Measurements from ENCODE around the gene MSL1.
A peak's percentile ranks its signal among the peaks of the same experiment; 100 is the strongest.

MSL1 gene

DNA sequence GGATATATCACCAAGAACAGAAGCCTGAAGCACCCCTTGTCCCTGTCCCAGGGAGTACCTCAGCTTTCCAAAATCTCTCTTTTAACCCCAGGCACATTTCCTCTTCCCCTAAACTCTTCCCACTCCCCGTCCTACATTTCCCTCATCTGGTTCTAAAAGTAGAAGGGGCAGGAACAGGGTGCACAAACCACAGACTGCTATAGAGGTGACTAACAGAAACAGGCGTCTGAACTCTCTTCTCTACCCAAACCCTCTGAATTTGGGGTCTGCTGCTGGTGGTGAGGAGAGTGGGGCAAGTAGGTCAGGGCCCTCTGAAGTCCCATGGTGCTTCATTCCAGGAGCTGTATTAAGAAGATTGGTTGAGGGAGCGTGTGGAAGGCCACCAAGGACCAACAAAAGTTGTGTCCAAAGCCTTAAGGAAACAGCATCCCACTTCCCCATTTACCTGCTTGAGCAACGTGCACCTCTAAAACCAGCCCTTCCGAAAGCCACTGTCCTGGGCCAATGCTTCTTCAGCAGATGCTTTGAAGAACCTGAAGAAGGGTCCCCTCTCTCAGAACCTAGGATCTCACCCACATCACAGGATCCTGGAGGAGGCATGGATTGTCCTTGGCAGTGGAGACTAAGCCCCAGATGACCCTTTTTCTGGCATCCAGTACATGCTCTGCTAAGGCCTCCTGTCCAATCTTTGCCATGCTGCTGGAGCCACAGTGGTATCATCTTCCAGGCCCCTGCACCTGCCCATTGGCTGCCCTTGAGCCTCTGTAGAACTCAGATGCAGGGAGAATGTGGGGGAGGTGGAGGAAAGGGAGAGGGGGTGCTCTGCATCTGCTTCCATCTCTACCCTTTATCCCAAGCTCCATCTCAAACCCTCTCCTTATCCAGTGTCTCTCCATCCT, 15.7 kb upstream of the MSL1 start:
- DNase-seq: no peak

DNA sequence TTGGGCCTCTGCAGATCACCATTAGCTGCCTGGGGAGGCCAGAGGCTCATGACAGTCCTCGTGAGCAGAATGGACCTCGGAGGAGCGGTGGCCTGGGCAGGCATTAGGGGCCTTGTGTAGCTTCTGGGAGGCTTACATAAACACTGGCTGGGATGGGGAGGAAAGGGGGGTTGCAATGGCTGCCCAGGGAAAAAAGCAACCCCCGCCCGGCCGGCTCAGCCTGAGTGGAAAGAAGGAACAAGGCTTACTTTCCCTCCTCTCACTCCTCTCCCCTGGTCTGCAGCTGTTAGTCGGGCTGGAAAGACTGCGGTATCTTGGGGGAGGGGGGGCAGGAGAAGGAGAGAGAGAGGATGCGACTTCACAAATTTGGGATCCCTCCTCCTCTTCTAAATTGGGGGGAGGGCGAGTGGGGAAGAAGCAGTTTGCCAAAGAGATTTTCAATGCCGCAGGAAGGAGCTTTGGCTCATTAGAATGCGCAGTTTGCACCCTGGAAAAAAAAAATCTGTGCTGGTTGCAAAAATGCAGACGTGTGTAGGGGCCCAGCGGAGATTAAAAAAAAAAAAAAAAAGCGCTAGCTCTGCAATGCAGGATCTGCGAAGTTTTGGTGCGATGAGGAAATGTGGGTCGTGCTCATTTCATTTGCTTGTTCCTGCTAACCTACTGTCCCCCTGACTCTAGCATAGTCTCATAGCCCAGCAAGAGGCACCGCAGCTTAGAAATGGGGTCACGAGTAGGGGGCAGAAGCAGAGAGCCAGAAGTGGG, 14.8 kb upstream of the MSL1 start:
- no peak for DNase-seq

DNA sequence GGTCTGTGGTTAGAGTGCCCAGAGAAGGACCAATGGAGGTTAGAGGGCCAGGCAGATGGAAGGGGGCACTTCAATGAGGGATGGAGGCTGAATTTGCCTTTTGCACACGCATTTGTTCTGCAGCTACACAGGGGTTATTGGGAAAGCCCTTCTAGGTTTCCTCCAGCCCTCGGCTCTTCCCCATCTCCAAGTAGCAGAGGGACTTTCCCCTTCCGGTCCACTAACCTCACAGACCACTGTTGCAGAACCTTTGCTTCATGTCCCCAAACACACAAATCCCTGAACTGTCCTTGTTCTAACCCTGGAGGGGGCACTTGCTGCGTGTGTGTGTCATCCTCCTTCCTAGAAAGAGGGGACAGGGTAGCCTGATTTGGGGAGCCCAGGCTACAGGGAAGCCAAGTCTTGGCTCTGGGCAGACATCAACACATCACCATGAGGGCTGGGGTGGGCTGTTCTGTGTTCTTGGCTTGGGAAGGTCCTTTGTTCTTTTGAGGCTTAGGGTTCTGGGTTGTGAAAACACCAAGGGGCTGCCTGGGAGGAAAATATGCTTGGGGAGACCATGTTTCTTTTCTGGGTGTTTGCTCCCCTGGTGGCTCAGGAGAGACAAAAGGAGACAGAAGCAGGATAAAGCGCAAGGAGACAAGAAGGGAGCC, 14.1 kb upstream of the MSL1 start:
- DNase-seq: no peak

DNA sequence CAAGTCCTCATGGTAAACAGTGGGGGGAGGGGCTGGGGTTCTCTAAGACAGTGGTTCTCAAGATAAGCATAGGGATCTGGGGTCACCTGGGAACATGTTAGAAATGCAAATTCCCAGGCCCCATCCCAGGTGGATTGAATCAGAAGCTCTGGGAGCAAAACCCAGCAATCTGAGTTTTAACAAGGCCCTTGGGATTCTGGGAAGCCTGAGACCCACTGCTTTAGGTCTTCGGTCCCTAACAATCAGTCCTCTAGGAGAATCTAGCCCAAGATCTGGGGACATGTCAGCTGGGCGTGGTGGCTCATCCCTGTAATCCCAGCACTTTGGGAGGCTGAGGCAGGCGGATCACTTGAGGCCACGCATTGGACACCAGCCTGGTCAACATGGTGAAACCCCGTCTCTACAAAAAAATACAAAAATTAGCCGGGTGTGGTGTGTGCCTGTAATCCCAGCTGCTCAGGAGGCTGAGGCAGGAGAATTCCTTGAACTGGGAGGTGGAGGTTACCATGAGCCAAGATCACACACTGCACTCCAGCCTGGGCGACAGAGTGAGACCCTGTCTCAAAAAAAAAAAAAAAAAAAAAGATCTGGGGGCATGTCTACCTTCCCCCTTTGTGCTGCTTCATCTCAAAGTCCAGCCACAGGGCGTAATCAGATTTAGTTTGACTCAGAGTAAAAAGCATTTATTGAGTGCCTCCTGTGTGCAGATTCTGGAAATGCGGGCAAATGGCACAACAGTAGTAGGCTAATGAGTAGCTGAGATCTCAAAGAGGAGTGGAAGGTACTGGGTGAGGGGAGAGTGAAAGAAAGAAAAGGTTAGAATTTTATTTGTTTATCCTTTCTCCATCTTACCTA, 12.6 kb upstream of the MSL1 start:
- no peak for DNase-seq

DNA sequence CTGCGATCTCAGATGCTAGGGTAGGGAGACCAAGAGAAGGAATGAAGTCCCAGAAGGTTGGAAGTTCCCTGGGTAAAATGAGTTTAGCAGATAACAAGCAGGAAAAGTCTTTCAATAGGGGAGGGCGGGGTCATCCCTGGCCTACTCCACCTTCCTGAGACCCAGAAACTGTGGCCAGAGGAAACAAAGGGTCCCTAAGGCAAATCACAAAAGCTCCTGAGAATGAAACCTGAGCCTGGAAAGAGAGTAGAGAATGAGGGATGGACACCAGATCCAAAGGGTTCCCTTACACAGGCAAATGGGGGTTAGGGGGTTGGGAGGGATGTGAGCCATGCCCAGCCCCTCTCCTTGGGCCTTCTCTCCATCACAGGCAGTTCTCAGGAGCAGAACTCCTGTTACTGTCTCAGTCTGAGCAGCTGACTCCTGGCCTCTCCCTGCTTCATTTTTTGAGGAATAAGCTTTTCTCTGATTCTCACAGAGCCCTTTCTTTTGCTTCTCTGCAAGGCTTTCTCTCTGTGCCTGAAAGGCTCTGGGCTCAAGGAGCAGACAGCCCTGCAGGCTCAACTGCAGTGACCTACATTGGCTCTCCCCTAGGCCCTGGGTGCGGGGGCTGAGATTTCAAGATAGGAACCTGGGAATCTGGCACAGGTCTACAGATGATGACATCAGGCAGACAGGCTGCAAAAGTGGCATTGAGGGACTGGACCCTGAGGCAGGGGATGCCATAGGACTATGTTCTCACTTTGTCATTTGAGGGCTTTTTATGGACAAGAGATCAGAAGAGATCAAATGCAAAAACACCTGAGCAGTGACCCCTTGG, 11.5 kb upstream of the MSL1 start:
- DNase-seq: no peak

DNA sequence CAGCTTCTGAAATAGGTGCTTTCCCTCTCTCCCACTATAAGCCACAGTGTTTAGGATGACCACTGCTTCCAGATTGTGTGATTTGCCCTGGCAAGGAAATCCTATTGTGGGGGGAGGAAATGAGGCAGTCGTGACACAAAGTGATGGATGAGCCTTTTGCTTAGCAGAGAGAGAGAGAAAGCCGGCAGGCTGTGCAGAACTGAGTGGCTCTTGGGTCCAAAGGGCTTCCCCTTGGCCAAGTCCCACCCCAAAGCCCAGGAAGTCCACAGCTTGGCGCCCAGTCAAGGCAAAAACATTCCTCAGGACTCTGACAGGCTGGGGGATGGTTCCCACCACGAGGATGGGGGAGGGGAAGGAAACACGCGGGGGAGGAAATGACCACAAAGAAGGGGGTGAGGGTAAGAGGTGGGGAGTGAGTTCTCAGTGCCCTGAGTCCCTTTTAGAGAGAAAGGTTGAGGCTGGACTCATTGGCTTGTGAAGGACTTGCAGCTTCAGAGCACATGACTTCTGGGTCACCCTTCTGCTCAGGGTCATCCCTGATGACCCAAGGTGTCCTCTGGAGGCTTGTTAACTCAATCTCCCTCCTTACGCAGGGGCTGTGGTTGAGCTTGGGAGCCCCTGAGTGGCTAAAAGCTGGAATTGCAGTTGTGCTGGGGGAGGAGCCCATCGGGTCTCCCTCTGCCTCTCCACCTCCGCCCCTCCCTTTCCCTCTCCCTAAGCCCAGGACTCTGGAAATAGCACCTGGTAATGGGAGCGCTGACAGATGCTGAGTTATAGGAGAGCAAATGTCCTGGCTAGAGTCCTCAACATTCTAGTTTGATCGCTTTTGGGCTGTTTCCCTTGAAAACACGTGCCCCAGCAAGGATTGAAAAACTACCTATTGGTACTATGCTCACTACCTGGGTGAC, 10.3 kb upstream of the MSL1 start:
- peak; percentile 85 to 96 (median 91) for DNase-seq

DNA sequence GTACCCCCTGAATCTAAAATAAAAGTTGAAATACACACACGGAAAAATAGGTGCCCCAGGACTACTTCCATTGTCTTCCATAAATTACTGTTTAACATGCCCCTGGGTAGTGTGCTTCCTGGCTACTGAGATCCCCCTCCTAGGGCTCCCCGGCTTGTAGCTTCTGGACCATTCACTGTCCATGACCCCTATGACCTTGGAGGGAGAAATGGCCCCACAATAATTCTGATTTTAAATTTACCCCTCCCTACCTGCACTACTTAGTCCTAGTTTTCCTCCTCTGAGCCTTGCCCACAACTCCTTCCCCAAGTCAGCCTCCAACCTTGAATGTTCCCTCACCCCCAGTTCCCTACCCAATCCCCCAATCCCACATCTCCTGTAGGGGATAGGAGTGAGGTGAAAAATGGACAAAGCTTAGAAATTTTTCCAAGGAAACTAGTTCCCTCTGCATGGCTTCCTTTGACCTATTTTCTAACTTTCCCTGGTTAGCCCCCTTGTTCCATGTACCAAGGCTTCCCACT, 9.5 kb upstream of the MSL1 start:
- no peak for DNase-seq

DNA sequence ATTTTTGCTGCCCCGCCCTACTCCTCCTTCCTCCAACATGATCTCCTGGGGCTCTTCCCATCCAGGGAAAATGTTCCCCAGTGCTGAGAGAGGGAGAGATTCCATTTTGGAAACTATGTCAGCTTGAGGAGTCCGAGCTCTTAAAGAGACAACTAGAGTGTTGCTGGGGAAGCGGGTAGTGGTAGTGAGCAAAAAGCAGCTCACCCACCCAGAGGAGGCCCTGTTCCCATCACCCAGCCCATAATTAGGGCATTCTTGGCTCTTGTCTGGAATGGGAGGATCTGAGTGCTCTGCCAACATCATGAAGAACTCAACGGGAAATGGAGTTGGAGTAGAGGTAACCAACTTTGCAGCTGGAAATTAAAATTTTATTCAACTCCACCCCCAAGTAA, 9.1 kb upstream of the MSL1 start:
- DNase-seq: no peak

DNA sequence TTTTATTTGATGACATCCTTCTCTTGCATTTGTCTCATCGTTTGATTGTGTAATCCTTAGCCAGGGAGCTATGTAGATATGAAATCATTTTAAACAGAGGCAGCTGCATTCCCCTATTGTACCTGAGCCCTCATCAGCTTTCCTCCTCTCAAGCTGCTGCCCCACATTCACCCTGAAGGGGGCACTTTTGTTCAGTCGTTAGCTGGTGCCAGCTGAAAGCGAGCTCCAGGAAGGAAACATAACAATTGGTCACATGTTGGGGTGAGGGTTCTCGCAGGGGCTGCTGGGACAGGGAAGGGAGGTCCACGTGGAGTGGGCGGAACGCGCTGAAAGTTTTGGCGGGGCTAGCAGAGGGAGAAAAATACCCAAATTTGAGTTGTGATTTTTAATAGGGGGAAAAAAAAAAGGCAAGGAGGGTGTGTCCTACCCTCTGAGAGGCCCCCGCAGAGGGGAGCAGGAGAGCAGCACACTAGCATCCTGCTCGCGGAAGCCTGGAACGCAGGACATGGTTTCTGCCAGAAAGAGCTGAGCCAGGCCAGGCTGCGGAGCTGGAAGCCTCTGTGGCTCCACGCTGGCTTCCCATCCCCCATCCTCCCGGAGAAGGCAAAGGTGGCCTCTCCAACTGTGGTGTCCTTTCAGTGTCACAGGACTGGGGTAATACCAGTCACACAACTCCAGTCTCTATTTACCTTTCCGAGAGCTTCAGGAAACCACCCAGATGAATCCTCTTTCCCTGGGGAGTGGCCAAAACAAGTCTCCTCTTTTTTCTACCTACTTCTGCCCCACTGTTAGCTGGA, 8.5 kb upstream of the MSL1 start:
- DNase-seq: peak; percentile 92 to 97 (median 94)

DNA sequence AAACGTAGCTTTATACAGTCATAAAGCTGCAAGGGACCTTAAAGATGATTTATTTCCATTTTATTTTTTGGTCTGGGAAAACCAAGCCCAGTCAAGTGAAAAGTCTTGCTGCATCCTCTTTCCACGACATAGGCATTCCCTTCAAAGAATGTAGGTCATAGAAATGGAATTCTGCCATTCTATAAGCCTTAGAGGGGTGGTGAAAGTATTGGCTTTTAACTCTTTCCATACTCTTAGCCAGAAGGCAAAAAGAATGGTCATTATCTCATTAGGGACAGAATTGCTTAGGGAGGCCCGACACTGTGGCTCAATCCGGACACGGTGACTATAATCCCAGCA, 7.9 kb upstream of the MSL1 start:
- DNase-seq: no peak

DNA sequence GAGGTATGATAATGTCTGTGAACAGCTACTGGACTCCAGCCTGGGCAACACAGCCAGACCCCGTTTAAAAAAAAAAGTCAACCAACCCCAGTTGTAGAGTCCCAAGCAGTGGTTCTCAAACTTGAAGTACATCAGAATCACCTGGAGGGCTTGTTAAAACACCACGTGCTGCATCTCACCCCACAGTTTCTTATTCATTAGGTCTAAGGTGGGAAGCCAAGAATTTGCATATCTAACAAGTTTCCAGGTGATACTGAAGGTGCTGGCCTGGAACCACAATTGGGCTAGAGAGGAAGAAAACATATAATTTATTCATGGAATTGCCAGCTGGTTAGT, 6.7 kb upstream of the MSL1 start:
- no peak for DNase-seq

DNA sequence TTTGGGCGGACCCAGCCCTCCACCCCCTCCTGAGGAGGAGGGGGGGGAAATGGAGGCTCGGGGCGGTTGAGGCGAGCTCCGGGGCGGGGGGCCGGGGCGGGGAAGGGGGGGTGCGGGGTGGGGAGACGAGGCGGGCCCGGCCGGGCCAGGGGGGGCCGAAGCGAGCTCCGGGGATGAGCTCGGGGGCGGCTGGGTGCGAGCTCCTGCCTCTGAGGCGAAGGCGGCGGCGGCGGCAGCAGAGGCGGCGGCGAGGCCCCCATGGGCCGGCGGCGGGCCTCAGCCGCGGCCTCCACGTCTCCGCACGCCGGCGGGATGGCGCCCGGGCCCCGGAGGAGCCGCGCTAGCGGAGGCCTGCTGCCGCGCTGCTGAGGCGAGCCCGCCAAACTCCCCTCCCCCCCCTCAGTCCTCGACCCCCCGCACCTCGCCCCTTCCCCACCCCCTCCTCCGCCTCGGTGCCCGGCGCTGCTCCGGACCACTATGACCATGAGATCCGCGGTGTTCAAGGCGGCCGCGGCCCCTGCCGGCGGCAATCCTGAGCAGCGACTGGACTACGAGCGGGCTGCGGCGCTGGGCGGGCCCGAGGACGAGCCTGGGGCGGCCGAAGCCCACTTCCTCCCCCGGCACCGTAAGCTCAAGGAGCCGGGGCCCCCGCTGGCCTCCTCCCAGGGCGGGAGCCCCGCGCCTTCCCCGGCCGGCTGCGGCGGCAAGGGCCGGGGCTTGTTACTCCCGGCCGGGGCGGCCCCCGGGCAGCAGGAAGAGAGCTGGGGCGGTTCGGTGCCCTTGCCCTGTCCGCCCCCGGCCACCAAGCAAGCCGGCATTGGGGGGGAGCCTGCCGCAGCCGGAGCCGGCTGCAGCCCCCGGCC, 596 bp downstream of the MSL1 start:
- DNase-seq: peak; percentile 55 to 60 (median 59)

DNA sequence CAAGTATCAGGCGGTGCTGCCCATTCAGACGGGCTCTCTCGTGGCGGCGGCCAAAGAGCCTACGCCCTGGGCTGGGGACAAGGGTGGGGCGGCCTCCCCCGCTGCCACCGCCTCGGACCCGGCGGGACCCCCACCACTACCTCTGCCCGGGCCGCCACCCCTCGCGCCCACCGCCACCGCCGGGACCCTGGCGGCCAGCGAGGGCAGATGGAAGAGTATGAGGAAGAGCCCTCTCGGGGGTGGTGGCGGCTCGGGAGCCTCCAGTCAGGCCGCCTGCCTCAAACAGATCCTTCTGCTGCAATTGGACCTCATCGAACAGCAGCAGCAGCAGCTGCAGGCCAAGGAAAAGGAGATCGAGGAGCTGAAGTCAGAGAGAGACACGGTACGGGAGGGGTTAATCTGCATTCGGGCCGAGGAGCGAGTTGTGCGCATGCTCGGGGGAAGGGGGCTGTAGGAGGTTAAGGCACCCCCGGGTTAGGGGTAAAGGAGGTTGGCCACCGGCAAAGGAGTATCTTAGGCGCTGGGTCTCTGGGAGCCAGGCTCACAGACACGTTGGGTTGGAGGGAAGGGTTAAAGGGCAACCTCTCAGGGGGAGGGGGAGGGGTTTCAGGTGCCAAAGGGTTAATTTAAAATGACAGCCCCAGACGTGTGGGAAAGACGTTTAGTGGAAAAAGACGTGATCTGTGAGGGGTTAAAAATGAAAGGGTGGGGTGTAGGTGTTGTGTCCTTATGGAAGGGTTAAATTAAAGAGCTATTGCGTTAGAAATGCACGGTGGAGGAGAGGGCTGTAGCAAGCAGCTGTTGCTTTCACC, 1.4 kb downstream of the MSL1 start:
- peak; percentile 68 to 77 (median 71) for DNase-seq

DNA sequence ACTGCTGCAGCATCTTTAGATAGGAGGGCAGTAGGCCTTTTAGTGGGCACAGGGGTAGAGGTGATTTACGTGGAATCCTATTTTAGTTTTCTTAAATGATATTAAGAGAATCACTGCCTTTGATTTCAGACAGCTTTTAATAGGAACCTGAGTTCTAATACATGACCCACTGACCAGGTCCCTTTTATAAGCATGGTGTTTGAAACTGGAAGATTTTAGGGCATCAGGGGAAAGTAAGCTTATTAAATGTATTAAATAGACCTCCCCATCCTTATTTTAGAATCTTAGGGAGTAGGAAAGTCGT, 2.0 kb downstream of the MSL1 start:
- DNase-seq: no peak

DNA sequence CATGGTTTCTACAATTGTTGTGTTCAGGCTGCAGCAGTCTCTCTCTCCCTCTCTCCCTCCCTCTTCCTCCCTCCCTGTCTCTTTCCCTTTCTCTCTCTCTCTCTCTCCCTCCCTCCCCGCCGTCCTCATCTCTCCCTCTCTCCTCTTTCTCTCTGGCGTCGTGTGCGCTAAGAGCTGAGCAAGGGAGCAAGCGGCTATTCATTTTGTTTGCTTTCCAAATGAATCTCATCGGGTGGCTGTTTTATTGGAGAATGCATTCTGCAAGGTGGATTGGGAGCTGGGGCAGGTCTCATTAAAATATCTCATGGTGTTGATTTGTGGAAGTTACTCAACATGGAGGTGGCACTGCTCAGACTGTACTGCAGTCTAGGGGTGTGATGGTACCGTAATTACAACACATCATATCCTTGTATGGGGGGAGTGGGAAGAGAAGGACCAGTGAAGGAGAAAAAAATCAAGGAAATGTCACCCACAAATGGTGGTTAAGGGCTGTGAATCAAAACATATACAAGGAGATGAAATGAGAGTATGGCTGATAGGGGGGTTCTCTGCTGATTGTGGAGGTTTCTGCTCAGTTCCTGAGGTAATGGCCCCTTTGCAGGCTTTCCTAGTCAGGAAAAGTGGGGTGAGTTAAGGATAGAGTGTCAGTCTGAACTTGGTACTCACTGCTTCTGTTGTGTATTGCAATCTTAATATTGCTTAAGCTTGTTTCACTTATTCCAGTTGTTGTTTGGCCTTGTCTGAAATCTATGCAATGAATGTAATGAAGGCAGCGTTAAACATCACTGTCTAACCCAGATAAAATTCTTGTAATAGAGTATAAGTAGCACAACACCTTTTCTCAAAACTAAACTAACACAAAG, 2.7 kb downstream of the MSL1 start:
- DNase-seq: peak; percentile 23 to 75 (median 50)

DNA sequence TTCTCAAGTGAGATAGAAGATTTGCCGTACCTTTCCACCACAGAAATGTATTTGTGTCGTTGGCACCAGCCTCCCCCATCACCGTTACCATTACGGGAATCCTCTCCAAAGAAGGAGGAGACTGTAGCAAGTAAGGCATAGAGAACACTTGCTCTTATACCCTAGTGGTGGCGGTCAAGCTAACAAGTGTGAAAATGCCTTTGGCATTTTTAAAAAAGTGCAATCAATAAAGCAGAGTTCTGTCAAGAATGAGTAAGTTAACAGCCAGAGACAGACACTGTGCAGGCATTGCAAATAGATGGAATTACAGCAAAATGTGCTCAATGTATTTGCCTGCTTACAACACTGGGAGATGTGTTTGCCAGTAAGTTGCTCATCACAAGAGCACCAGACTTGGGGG, 7.7 kb downstream of the MSL1 start:
- no peak for DNase-seq
